ENCODE results near the gene UBA52. TPM values are rescaled to one million over a fixed set of nuclear protein-coding genes. Genes with fewer than 3 reads are reported as not detected.

The UBA52 gene
- total RNA-seq, 2 experiments from 2014 or later = 1,816 to 1,826 TPM

GRCh38 chr19:18616023-18616422 is 44.4 kb downstream of the UBA52 start:
- no peak overlapping the region for H3K27ac Mint-ChIP-seq
- no peak overlapping the region for H3K4me3 Mint-ChIP-seq
- no peak for DNase-seq
- no peaks in the 10 kb centered on the region for H3K36me3 Mint-ChIP-seq
- no peaks in the 10 kb centered on the region for H3K9me3 Mint-ChIP-seq
- peaks cover 13% of the 10 kb centered on the region for H3K4me1 Mint-ChIP-seq
- H3K27me3 Mint-ChIP-seq = peaks cover 62% of the 10 kb centered on the region

- DNase-seq = no peak
- Mint-ChIP-seq H3K9me3 (no peaks in the 10 kb centered on the region), H3K27ac (no peak overlapping the region), H3K27me3 (peaks cover 50% of the 10 kb centered on the region), H3K4me3 (no peak overlapping the region), H3K4me1 (peaks cover 5% of the 10 kb centered on the region), H3K36me3 (no peaks in the 10 kb centered on the region)
These were observed 45.9 kb downstream of the UBA52 start for GRCh38 chr19:18617562-18617961.

- Mint-ChIP-seq H3K36me3 (no peaks in the 10 kb centered on the region), H3K27ac (no peak overlapping the region), H3K27me3 (peaks cover 47% of the 10 kb centered on the region), H3K4me1 (peaks cover 3% of the 10 kb centered on the region), H3K4me3 (no peak overlapping the region), H3K9me3 (no peaks in the 10 kb centered on the region)
- no peak for DNase-seq
These were observed 46.6 kb downstream of the UBA52 start for GRCh38 chr19:18618236-18618635.

- peaks cover 26% of the 10 kb centered on the region for H3K27me3 Mint-ChIP-seq
- no peak overlapping the region for H3K27ac Mint-ChIP-seq
- DNase-seq = no peak
- no peaks in the 10 kb centered on the region for H3K36me3 Mint-ChIP-seq
- H3K9me3 Mint-ChIP-seq = no peaks in the 10 kb centered on the region
- no peaks in the 10 kb centered on the region for H3K4me1 Mint-ChIP-seq
- no peak overlapping the region for H3K4me3 Mint-ChIP-seq
These were observed 48.7 kb downstream of the UBA52 start for GRCh38 chr19:18620311-18620710.

DNA sequence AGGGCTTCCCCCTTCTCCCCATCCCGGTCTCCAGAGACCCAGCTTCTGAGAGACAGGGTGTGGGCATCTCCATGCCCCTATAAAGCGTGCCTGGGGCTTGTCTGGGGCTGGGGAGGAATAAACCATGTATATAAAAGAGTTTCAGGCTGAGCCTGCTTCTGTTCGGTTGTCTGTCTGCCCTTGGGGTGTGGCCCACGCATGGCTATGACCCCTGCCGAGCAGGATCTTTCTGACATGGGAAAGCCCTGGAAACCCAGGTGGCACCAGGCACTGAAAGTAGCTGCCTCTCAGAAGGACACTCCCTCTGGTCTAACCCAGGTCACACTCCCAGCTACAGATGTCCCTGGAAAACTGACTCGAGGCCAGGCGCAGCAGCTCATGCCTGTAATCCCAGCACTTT is 49.2 kb downstream of the UBA52 start:
- no peak for DNase-seq
- Mint-ChIP-seq H3K4me1 (no peaks in the 10 kb centered on the region), H3K4me3 (no peak overlapping the region), H3K27me3 (peaks cover 20% of the 10 kb centered on the region), H3K27ac (no peak overlapping the region), H3K36me3 (no peaks in the 10 kb centered on the region), H3K9me3 (no peaks in the 10 kb centered on the region)

- peaks cover 3% of the 10 kb centered on the region for H3K27me3 Mint-ChIP-seq
- H3K9me3 Mint-ChIP-seq = no peaks in the 10 kb centered on the region
- no peak for DNase-seq
- no peaks in the 10 kb centered on the region for H3K4me1 Mint-ChIP-seq
- no peak overlapping the region for H3K27ac Mint-ChIP-seq
- H3K36me3 Mint-ChIP-seq = no peaks in the 10 kb centered on the region
- no peak overlapping the region for H3K4me3 Mint-ChIP-seq
These were observed 55.2 kb downstream of the UBA52 start for GRCh38 chr19:18626906-18627305.

Other genes starting within 250 kb of the UBA52 start
- 100 to 1,000 TPM; 419 to 435 TPM for gene LSM4, start 248.8 kb upstream of the UBA52 start, total RNA-seq
- 10 to 100 TPM; 15.7 to 17.8 TPM for gene PGPEP1, start 231.3 kb upstream of the UBA52 start, total RNA-seq
- not detected for gene GDF15, start 185.7 kb upstream of the UBA52 start, total RNA-seq
- gene LRRC25, start 174.2 kb upstream of the UBA52 start, total RNA-seq = not detected
- 100 to 1,000 TPM in 1 of 2 experiments, 10 to 100 TPM in 1; 96.1 to 101 TPM for gene SSBP4, start 152.5 kb upstream of the UBA52 start, total RNA-seq
- 10 to 100 TPM; 29.6 to 32.7 TPM for gene ISYNA1, start 133.7 kb upstream of the UBA52 start, total RNA-seq
- gene ELL, start 49.8 kb upstream of the UBA52 start, total RNA-seq = 10 to 100 TPM; 20.0 to 21.0 TPM
- gene FKBP8, start 28.3 kb upstream of the UBA52 start, total RNA-seq = 100 to 1,000 TPM; 168 to 170 TPM
- gene KXD1, start 14.0 kb upstream of the UBA52 start, total RNA-seq = 100 to 1,000 TPM; 116 to 124 TPM
- 10 to 100 TPM; 71.6 to 74.7 TPM for gene REX1BD, start 16.9 kb downstream of the UBA52 start, total RNA-seq
- gene CRLF1, start 34.9 kb downstream of the UBA52 start, total RNA-seq = not detected
- gene TMEM59L, start 41.0 kb downstream of the UBA52 start, total RNA-seq = not detected
- 10 to 100 TPM; 15.8 to 16.1 TPM for gene KLHL26, start 65.2 kb downstream of the UBA52 start, total RNA-seq
- gene CRTC1, start 111.8 kb downstream of the UBA52 start, total RNA-seq = 1 to 10 TPM; 5.1 TPM
- gene COMP, start 219.4 kb downstream of the UBA52 start, total RNA-seq = not detected

Data from activated naive CD8-positive, alpha-beta T cell treated with anti-CD3 and anti-CD28 coated beads for 36 hours (primary cell).